GM18867 (cell line): ENCODE data around the gene MRPL55.

Experiments used
- ATAC-seq: cut with Tn5 transposase; IDR thresholded peaks from one replicate; pipeline ENCODE4 v1.9.1; 2021; ENCODE audit warnings: mild to moderate bottlenecking, moderate library complexity; ENCODE audit not compliant: unreplicated experiment

Gene MRPL55

GRCh38 chr1:228102791-228103620, 6.1 kb downstream of the MRPL55 start, which contains the start of gene C1orf35:
Gene C1orf35, minus strand, starts transcription at chr1:228103325. Its CDS starts 98 bp downstream, at chr1:228103227.
- ATAC-seq = peak; percentile 71

GRCh38 chr1:228101994-228102790, 6.9 kb downstream of the MRPL55 start:
- peak; percentile 17 for ATAC-seq

DNA sequence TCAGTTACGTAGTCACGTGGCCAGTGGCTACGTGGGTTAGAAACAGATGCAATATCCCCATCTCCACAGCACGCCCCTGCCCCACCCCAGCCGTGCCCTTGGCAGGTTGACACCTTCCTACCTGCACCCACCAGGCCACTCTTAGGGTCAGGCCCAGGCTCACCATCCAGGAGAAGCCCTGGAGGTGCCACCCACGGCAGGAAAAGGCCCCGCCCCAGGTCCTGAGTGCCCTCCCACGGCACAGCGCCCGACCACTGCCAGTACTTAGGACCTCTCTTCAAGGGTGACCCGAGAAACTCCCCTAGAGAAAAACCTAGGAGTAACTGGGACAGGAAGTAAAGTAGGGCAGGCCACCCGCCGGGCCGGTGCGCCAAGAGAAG, 7.5 kb downstream of the MRPL55 start:
- no peak for ATAC-seq

- ATAC-seq = no peak
These were observed 8.1 kb downstream of the MRPL55 start for GRCh38 chr1:228100822-228101613.

DNA sequence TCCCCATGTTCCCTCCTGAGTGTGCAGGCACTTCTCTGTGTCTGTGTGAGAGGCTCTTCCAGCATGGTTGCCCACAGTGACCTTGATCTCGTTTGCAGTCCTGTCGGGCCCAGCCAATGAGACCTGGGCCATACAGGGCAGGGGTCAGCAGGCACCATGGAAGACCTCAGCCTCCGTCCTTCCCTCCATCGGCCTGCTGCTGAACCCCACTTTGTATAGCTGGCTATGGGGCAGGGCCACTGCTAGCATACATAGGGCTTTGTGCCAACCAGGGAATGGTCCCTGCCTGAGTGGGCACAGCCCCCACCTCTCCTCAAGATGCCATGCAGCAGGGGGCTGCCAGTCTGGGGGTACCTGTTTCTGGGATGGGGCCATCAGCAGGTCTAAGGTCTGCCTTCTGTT, 9.8 kb downstream of the MRPL55 start:
- ATAC-seq = no peak

DNA sequence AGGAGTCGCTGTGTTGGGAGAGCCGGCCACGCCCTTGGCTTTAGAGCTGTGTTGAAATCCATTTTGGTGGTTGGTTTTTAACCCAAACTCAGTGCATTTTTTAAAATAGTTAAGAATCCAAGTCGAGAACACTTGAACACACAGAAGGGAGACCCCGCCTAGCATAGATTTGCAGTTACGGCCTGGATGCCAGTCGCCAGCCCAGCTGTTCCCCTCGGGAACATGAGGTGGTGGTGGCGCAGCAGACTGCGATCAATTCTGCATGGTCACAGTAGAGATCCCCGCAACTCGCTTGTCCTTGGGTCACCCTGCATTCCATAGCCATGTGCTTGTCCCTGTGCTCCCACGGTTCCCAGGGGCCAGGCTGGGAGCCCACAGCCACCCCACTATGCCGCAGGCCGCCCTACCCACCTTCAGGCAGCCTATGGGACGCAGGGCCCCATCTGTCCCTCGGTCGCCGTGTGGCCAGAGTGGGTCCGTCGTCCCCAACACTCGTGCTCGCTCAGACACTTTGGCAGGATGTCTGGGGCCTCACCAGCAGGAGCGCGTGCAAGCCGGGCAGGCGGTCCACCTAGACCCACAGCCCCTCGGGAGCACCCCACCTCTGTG, 10.7 kb downstream of the MRPL55 start:
- no peak for ATAC-seq

DNA sequence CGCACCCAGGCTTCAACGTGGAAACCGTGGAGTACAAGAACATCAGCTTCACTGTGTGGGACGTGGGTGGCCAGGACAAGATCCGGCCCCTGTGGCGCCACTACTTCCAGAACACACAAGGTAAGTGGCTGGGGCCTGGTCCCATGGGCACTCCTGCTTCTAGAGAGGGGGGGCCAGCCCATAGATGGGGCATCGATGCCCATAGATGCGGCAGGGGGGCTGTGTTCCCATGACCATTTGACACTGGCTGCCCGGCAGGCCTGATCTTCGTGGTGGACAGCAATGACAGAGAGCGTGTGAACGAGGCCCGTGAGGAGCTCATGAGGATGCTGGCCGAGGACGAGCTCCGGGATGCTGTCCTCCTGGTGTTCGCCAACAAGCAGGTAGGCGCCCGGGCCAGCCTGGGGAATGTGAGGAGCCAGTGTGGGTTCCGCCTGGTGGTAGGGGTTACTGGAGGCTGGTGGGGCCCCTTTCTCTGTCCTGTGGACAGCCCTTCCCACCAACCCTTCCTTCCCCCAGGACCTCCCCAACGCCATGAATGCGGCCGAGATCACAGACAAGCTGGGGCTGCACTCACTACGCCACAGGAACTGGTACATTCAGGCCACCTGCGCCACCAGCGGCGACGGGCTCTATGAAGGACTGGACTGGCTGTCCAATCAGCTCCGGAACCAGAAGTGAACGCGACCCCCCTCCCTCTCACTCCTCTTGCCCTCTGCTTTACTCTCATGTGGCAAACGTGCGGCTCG, 11.6 kb downstream of the MRPL55 start:
- no peak for ATAC-seq

DNA sequence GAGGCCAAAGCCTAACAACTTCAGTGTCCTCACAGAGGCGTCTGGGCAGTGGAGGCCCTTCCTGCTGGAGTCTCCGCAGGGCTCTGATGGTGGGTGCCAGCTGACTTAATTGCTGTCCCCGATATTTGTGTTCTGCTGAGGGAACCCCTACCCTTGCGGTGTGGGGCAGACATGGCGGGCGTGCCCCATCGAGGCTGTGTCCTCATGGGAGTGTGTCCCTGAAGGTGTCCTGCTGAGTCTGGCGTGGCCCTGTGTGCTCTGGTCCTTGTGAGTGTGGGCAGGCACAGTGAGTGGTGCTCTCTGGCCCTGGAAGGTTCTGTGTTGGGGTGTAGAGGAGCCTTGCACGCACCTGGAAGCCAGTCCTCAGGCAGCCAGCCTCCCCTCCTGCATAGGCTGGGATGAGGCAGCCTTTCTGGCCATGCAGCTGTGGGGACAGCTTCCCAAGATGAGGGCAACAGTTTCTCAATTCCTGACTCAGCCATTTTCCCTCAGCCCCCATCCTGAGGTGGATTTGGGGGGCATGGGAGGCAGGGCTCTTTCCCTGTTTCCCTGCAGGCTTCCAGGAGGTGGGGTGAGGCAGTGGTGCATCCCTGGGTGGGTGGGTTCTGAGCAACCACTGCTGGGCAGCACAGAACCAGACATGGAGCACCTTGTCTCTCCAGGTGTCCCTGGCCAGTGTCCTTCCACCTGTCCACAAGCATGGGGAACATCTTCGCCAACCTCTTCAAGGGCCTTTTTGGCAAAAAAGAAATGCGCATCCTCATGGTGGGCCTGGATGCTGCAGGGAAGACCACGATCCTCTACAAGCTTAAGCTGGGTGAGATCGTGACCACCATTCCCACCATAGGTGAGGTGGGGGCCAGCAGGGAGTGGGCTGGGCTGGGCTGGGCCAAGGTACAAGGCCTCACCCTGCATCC, 12.4 kb downstream of the MRPL55 start:
- ATAC-seq = no peak

GRCh38 chr1:228095938-228096337, 13.2 kb downstream of the MRPL55 start:
- ATAC-seq = no peak

GRCh38 chr1:228095161-228095560, 13.9 kb downstream of the MRPL55 start:
- no peak for ATAC-seq

- no peak for ATAC-seq
These were observed 14.6 kb downstream of the MRPL55 start for GRCh38 chr1:228094432-228095016.

- no peak for ATAC-seq
These were observed 15.8 kb downstream of the MRPL55 start for GRCh38 chr1:228093050-228093906.

DNA sequence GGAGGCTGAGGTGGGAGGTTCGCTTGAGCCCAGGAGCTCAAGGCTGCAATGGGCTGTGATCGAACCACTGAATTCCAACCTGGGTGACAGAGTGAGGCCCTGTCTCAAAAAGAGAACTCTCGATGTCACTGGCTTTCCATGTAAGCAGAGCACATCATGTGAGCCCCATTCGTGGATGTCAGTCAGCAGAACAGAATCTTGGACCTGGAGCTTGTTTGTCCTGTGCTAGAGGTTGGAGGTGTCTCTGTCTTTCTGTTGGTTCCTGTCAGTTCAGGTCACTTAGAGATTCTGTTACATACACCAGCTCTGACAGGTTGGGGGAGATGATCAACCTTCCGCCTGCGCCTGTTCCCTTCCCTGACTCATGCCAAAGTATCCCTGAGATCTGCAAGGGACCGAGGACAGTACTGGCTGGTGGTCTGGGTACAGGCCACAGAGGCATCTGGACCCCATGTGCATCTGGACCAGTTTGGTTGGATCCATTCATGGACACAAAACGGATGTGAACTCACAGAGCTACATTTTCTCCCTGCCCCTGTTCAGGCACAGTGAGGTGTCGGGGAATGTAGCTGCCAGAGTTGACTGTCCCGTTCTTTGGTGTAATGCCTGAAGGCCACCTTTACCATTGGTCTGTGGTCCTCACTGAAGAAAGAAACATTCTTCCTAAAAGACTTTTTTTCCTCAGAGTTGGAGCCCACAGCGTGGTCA, 16.6 kb downstream of the MRPL55 start:
- no peak for ATAC-seq

DNA sequence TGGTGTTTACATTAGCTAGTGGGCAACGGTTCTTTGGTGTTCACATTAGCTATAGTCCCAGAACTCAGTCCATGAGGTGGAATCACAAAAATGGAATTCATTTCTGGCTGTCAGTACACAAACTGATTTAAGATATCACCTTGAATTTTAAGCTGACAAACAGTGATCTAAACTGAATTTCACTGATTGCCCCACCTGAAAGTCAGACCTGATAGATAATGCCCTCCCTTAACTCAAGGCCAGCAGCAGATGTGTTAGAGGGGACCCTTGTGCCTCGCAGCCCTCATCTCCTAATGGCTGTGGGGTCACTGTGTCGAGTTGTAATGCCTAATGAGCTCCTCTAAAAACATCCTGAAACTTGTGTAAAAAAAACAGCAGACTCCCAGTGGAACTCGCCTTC, 18.0 kb downstream of the MRPL55 start:
- ATAC-seq = no peak

GRCh38 chr1:228090613-228091081, 18.5 kb downstream of the MRPL55 start:
- ATAC-seq = no peak

GRCh38 chr1:228089519-228090380, 19.3 kb downstream of the MRPL55 start:
- ATAC-seq = no peak
